Measurements from ENCODE around the gene ZNF597. TPM values are rescaled to one million over a fixed set of nuclear protein-coding genes. Genes with fewer than 3 reads are reported as not detected.
"Not testable (repeated sequence)": the region's sequence is repeated elsewhere in the genome, so short reads cannot be mapped to it uniquely, and the experiment has no call there.

ZNF597 gene
- total RNA-seq, 4 donors from 2014 or later: 1.3 to 5.2 (median 2.7) TPM

GRCh38 chr16:3479654-3480216 lies 36.4 kb upstream of the ZNF597 start:
- H3K9me3 ChIP-seq: no peaks in the 10 kb centered on the region
- intact Hi-C loops (cut with DNase I; ENCODE audit: low total_unique reads): no loop called here
- H3K27me3 ChIP-seq: no peaks in the 10 kb centered on the region
- H3K4me3 ChIP-seq: no peak overlapping the region
- no peak for DNase-seq
- no peaks in the 10 kb centered on the region for H3K36me3 ChIP-seq
- no peak overlapping the region for H3K27ac ChIP-seq
- TF ChIP-seq POLR2A (IDR thresholded peaks at IDR 0.05) (no peak), CTCF (IDR thresholded peaks at IDR 0.05) (no peak)
- no peaks in the 10 kb centered on the region for H3K4me1 ChIP-seq

- H3K4me3 ChIP-seq: no peak overlapping the region
- no peaks in the 10 kb centered on the region for H3K27me3 ChIP-seq
- H3K9me3 ChIP-seq: no peaks in the 10 kb centered on the region
- H3K4me1 ChIP-seq: no peaks in the 10 kb centered on the region
- H3K27ac ChIP-seq: no peak overlapping the region
- intact Hi-C loops (cut with DNase I; ENCODE audit: low total_unique reads): no loop called here
- no peaks in the 10 kb centered on the region for H3K36me3 ChIP-seq
- DNase-seq: no peak
- no peak for TF ChIP-seq POLR2A (IDR thresholded peaks at IDR 0.05)
- no peak for TF ChIP-seq CTCF (IDR thresholded peaks at IDR 0.05)
These were observed 35.1 kb upstream of the ZNF597 start for GRCh38 chr16:3478242-3478925.

- H3K27ac ChIP-seq: no peak overlapping the region
- no peaks in the 10 kb centered on the region for H3K27me3 ChIP-seq
- no peak for DNase-seq
- intact Hi-C loops (cut with DNase I; ENCODE audit: low total_unique reads): no loop called here
- H3K4me1 ChIP-seq: no peaks in the 10 kb centered on the region
- no peak for TF ChIP-seq CTCF (IDR thresholded peaks at IDR 0.05)
- no peak for TF ChIP-seq POLR2A (IDR thresholded peaks at IDR 0.05)
- no peak overlapping the region for H3K4me3 ChIP-seq
- H3K36me3 ChIP-seq: no peaks in the 10 kb centered on the region
- no peaks in the 10 kb centered on the region for H3K9me3 ChIP-seq
These were observed 33.1 kb upstream of the ZNF597 start for GRCh38 chr16:3476409-3476808.

- Histone ChIP-seq H3K27me3 (no peaks in the 10 kb centered on the region), H3K36me3 (no peaks in the 10 kb centered on the region), H3K9me3 (no peaks in the 10 kb centered on the region), H3K4me1 (no peaks in the 10 kb centered on the region), H3K4me3 (no peak overlapping the region), H3K27ac (no peak overlapping the region)
- no peak for TF ChIP-seq POLR2A (IDR thresholded peaks at IDR 0.05)
- no peak for TF ChIP-seq CTCF (IDR thresholded peaks at IDR 0.05)
- no peak for DNase-seq
- intact Hi-C loops (cut with DNase I; ENCODE audit: low total_unique reads): no loop called here
These were observed 32.5 kb upstream of the ZNF597 start for GRCh38 chr16:3475604-3476375.

GRCh38 chr16:3474870-3475269 lies 31.6 kb upstream of the ZNF597 start:
- DNase-seq; H3K27ac ChIP-seq; H3K36me3 ChIP-seq; H3K27me3 ChIP-seq; intact Hi-C loops (cut with DNase I; ENCODE audit: low total_unique reads); H3K4me1 ChIP-seq; H3K9me3 ChIP-seq; H3K4me3 ChIP-seq: not testable (repeated sequence)
